Measurements from ENCODE around the gene SLC9A7.

The SLC9A7 gene

GRCh38 chrX:46597771-46598170 is 161.1 kb downstream of the SLC9A7 start:
- DNase-seq = no peak

GRCh38 chrX:46597208-46597607 is 161.7 kb downstream of the SLC9A7 start:
- no peak for DNase-seq

GRCh38 chrX:46595084-46595483 is 163.8 kb downstream of the SLC9A7 start:
- no peak for DNase-seq

GRCh38 chrX:46589977-46590723 is 168.8 kb downstream of the SLC9A7 start:
- no peak for DNase-seq

- no peak for DNase-seq
Measured at GRCh38 chrX:46588263-46588662, 170.7 kb downstream of the SLC9A7 start.

- DNase-seq = no peak
Measured at GRCh38 chrX:46587753-46588171, 171.2 kb downstream of the SLC9A7 start.

- DNase-seq = no peak
Measured at GRCh38 chrX:46587158-46587557, 171.8 kb downstream of the SLC9A7 start.

GRCh38 chrX:46584736-46585135 is 174.2 kb downstream of the SLC9A7 start:
- no peak for DNase-seq

GRCh38 chrX:46582966-46583365 is 176.0 kb downstream of the SLC9A7 start:
- DNase-seq = no peak

- no peak for DNase-seq
Measured at GRCh38 chrX:46582325-46582724, 176.6 kb downstream of the SLC9A7 start.

- DNase-seq = no peak
Measured at GRCh38 chrX:46580613-46581012, 178.3 kb downstream of the SLC9A7 start.

GRCh38 chrX:46579250-46579649 is 179.7 kb downstream of the SLC9A7 start:
- DNase-seq = no peak

- no peak for DNase-seq
Measured at GRCh38 chrX:46577221-46578005, 181.5 kb downstream of the SLC9A7 start.

- DNase-seq = no peak
Measured at GRCh38 chrX:46576458-46576857, 182.5 kb downstream of the SLC9A7 start.

- DNase-seq = peak; percentile 40
Measured at GRCh38 chrX:46575991-46576392, 182.9 kb downstream of the SLC9A7 start.

GRCh38 chrX:46575586-46575985 is 183.3 kb downstream of the SLC9A7 start:
- no peak for DNase-seq

GRCh38 chrX:46574774-46575381 is 184.0 kb downstream of the SLC9A7 start:
- peak; percentile 50 for DNase-seq

GRCh38 chrX:46573892-46574773 is 184.8 kb downstream of the SLC9A7 start:
- peak; percentile 76 for DNase-seq

GRCh38 chrX:46573331-46573891 is 185.5 kb downstream of the SLC9A7 start, which contains the start of gene CHST7:
TSS of gene CHST7 (plus strand) at chrX:46573765. CDS start at chrX:46573932, 167 bp downstream.
- DNase-seq = peak; percentile 86

- DNase-seq = no peak
Measured at GRCh38 chrX:46572340-46572936, 186.5 kb downstream of the SLC9A7 start.

GRCh38 chrX:46571423-46572339 is 187.2 kb downstream of the SLC9A7 start:
- DNase-seq = no peak
